PFSK-1 (cell line): ENCODE data around the gene LEP.

Source experiments
- POLR2AphosphoS5 ChIP-seq: IDR thresholded peaks from 2 replicates; pipeline ENCODE4 v1.6.1; 2012; ENCODE audit warnings: low read depth, mild to moderate bottlenecking, control low read depth, low read length, moderate library complexity
- SIN3A ChIP-seq: IDR thresholded peaks from 2 replicates; pipeline ENCODE4 v1.6.1; 2012; ENCODE audit warnings: mild to moderate bottlenecking, low read length, moderate library complexity, borderline replicate concordance; ENCODE audit not compliant: insufficient read depth
- TAF1 ChIP-seq: IDR thresholded peaks from 2 replicates; pipeline ENCODE4 v1.6.1; 2012; ENCODE audit warnings: low read length, control low read depth, borderline replicate concordance; ENCODE audit not compliant: insufficient read depth
- TF ChIP-seq, protein P1 (sequence below), 2 experiments: IDR thresholded peaks; 2 replicates each; pipeline versions ENCODE4 v1.6.1 to v1.8.0; 2011 to 2012; ENCODE audit warnings: low read depth in 2 of 2, low read length in 2 of 2, control low read depth in 1 of 2, inconsistent platforms in 1 of 2, mild to moderate bottlenecking in 1 of 2, moderate library complexity in 1 of 2; ENCODE audit not compliant: insufficient read depth in 1 of 2

DNA sequence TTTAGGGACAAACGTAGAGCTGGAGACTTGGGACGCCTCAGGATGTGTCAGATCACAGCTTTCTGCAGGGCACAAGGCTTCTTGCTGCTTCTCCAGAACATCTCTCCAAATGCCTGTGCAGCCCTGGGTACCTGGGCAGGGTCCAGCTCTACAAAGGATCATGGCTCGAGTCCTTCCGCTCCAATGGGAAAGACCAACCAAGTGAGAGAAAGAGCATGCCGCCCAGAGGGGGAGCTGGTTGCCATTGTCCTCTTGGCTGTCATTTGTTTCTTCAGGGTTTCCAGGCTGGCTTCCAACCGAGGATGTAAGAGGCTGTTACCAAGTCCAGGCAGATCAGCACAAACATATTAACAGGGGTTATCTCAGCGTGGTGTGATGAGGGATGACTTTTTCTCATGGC is 5.6 kb upstream of the LEP start:
- no peak for TF ChIP-seq POLR2AphosphoS5
- no peak for TF ChIP-seq TAF1
- TF ChIP-seq, protein P1, sequence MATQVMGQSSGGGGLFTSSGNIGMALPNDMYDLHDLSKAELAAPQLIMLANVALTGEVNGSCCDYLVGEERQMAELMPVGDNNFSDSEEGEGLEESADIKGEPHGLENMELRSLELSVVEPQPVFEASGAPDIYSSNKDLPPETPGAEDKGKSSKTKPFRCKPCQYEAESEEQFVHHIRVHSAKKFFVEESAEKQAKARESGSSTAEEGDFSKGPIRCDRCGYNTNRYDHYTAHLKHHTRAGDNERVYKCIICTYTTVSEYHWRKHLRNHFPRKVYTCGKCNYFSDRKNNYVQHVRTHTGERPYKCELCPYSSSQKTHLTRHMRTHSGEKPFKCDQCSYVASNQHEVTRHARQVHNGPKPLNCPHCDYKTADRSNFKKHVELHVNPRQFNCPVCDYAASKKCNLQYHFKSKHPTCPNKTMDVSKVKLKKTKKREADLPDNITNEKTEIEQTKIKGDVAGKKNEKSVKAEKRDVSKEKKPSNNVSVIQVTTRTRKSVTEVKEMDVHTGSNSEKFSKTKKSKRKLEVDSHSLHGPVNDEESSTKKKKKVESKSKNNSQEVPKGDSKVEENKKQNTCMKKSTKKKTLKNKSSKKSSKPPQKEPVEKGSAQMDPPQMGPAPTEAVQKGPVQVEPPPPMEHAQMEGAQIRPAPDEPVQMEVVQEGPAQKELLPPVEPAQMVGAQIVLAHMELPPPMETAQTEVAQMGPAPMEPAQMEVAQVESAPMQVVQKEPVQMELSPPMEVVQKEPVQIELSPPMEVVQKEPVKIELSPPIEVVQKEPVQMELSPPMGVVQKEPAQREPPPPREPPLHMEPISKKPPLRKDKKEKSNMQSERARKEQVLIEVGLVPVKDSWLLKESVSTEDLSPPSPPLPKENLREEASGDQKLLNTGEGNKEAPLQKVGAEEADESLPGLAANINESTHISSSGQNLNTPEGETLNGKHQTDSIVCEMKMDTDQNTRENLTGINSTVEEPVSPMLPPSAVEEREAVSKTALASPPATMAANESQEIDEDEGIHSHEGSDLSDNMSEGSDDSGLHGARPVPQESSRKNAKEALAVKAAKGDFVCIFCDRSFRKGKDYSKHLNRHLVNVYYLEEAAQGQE (IDR thresholded peaks at IDR 0.05; ENCODE audit: insufficient read depth in 1 of 2, low read depth in 2 of 2, low read length in 2 of 2) = no peak
- TF ChIP-seq SIN3A = no peak
